KMS-11 (cell line): Measurements from ENCODE around the gene RSPH4A.
A peak's percentile ranks its signal among the peaks of the same experiment; 100 is the strongest.

Source experiments
- H2AFZ ChIP-seq: fragments of 200-600 bp; sonication (generic); 2 replicates; pipeline ENCODE4 v1.6.1; 2016; ENCODE audit warnings: antibody characterized with exemption, mixed run types, low read depth
- H3K27ac ChIP-seq: fragments of 200-600 bp; sonication (generic); 2 replicates; pipeline ENCODE4 v1.6.1; 2016; ENCODE audit warnings: mild to moderate bottlenecking, mixed run types
- H3K27me3 ChIP-seq: fragments of 200-600 bp; sonication (generic); 2 replicates; pipeline ENCODE4 v1.6.1; 2017; ENCODE audit warnings: mild to moderate bottlenecking, low read depth, mixed run types, moderate library complexity; ENCODE audit not compliant: insufficient read depth
- H3K36me3 ChIP-seq: fragments of 200-600 bp; sonication (generic); 2 replicates; pipeline ENCODE4 v1.6.1; 2017; ENCODE audit warnings: mild to moderate bottlenecking, mixed run types; ENCODE audit not compliant: insufficient read depth
- H3K4me1 ChIP-seq: fragments of 200-600 bp; sonication (generic); 2 replicates; pipeline ENCODE4 v1.6.1; 2016; ENCODE audit warnings: mild to moderate bottlenecking, low read depth, mixed run types; ENCODE audit not compliant: poor library complexity, severe bottlenecking
- H3K4me2 ChIP-seq: fragments of 200-600 bp; sonication (generic); 2 replicates; pipeline ENCODE4 v1.7.0; 2016; ENCODE audit warnings: mild to moderate bottlenecking, mixed run types
- H3K4me3 ChIP-seq: fragments of 200-600 bp; sonication (generic); IDR thresholded peaks from 2 replicates; pipeline ENCODE4 v1.6.1; 2017; ENCODE audit warnings: low read depth, low read length, mixed read lengths; ENCODE audit not compliant: insufficient read depth
- H3K79me2 ChIP-seq: fragments of 200-600 bp; sonication (generic); 2 replicates; pipeline ENCODE4 v1.6.1; 2016; ENCODE audit warnings: low read depth, mixed run types; ENCODE audit not compliant: insufficient read depth
- H3K9ac ChIP-seq: fragments of 200-600 bp; sonication (generic); 2 replicates; pipeline ENCODE4 v1.6.1; 2016; ENCODE audit warnings: mild to moderate bottlenecking, mixed run types
- H4K20me1 ChIP-seq: fragments of 200-600 bp; sonication (generic); 2 replicates; pipeline ENCODE4 v1.6.1; 2016; ENCODE audit warnings: mild to moderate bottlenecking, mixed run types; ENCODE audit not compliant: insufficient read depth
- CTCF ChIP-seq: fragments of 200-600 bp; sonication (generic); conservative IDR thresholded peaks from 2 replicates; pipeline ENCODE4 v1.6.1; 2017; ENCODE audit warnings: low read depth, mild to moderate bottlenecking, antibody characterized with exemption, low read length, moderate library complexity, mixed read lengths

RSPH4A gene

GRCh38 chr6:116571683-116572000, 44.6 kb upstream of the RSPH4A start:
- peak overlapping the region; percentile 71 for H3K27ac ChIP-seq
- TF ChIP-seq CTCF, result no peak

GRCh38 chr6:116572162-116572561, 44.1 kb upstream of the RSPH4A start:
- Histone ChIP-seq H3K27me3 (no peaks in the 10 kb centered on the region), H3K4me2 (peak overlapping the region; percentile 88), H3K4me3 (no peak overlapping the region), H2AFZ (no peak overlapping the region), H3K27ac (peak overlapping the region; percentile 71; the same call in 1 of the 2 replicates), H4K20me1 (no peaks in the 10 kb centered on the region), H3K9ac (peak overlapping the region; percentile 74; the same call in 1 of the 2 replicates), H3K4me1 (peaks cover 20% of the 10 kb centered on the region), H3K79me2 (peaks cover 35% of the 10 kb centered on the region), H3K36me3 (no peaks in the 10 kb centered on the region)
- no peak for TF ChIP-seq CTCF

More at GRCh38 chr6:116571683-116572000, 44.6 kb upstream of the RSPH4A start:
- H3K4me3 ChIP-seq, result no peak overlapping the region
- peaks cover 20% of the 10 kb centered on the region for H3K4me1 ChIP-seq
- peak overlapping the region; percentile 88 for H3K4me2 ChIP-seq
- peaks cover 35% of the 10 kb centered on the region for H3K79me2 ChIP-seq
- H3K27me3 ChIP-seq, result no peaks in the 10 kb centered on the region
- H4K20me1 ChIP-seq, result no peaks in the 10 kb centered on the region
- H3K36me3 ChIP-seq, result no peaks in the 10 kb centered on the region
- peak overlapping the region; percentile 62 for H2AFZ ChIP-seq
- H3K9ac ChIP-seq, result peak overlapping the region; percentile 74; the same call in 1 of the 2 replicates

- no peaks in the 10 kb centered on the region for H3K27me3 ChIP-seq
- peaks cover 34% of the 10 kb centered on the region for H3K79me2 ChIP-seq
- no peak overlapping the region for H3K27ac ChIP-seq
- no peak overlapping the region for H2AFZ ChIP-seq
- H4K20me1 ChIP-seq, result no peaks in the 10 kb centered on the region
- H3K4me1 ChIP-seq, result peaks cover 15% of the 10 kb centered on the region
- no peak overlapping the region for H3K9ac ChIP-seq
- H3K36me3 ChIP-seq, result no peaks in the 10 kb centered on the region
- no peak overlapping the region for H3K4me3 ChIP-seq
- H3K4me2 ChIP-seq, result no peak overlapping the region
- no peak for TF ChIP-seq CTCF
Observed at GRCh38 chr6:116575227-116575626, 41.1 kb upstream of the RSPH4A start.

- no peaks in the 10 kb centered on the region for H3K36me3 ChIP-seq
- H3K79me2 ChIP-seq, result peaks cover 21% of the 10 kb centered on the region
- no peak overlapping the region for H3K4me2 ChIP-seq
- TF ChIP-seq CTCF, result no peak
- 0 out of 2 replicates have a peak, but pooled peaks cover 4% of the 10 kb centered on the region for H4K20me1 ChIP-seq
- H2AFZ ChIP-seq, result no peak overlapping the region
- H3K27ac ChIP-seq, result no peak overlapping the region
- H3K4me1 ChIP-seq, result peaks cover 13% of the 10 kb centered on the region
- no peaks in the 10 kb centered on the region for H3K27me3 ChIP-seq
- H3K9ac ChIP-seq, result no peak overlapping the region
- no peak overlapping the region for H3K4me3 ChIP-seq
Observed at GRCh38 chr6:116577486-116577885, 38.8 kb upstream of the RSPH4A start.
